GM19452 (cell line): Measurements from ENCODE around the gene CDK8.
A peak's percentile ranks its signal among the peaks of the same experiment; 100 is the strongest.
"Not testable (repeated sequence)": the region's sequence is repeated elsewhere in the genome, so short reads cannot be mapped to it uniquely, and the experiment has no call there.

ENCODE experiments used
- ATAC-seq: cut with Tn5 transposase; IDR thresholded peaks from one replicate; pipeline ENCODE4 v1.9.1; 2021; ENCODE audit not compliant: unreplicated experiment

CDK8 gene

DNA sequence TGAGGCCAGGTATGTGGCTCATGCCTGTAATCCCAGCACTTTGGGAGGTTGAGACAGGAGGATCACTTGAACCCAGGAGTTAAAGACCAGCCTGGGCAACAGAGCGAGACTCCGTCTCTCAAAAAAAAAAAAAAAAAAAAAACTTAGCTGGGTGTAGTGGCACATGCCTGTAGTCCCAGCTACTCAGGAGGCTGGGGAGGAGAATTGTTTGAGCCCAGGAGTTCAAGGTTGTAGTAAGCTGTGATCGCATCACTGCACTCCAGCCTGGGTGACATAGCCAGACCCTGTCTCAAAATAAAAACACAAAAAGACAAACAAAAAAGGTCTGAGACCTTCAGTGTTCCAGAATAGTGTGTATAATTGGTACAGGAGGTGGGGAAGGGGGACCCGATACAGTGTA lies 1.9 kb upstream of the CDK8 start:
- not testable (repeated sequence) for ATAC-seq

- no peak for ATAC-seq
Observed at GRCh38 chr13:26253262-26253786, 605 bp upstream of the CDK8 start.

- peak; percentile 42 for ATAC-seq
Observed at GRCh38 chr13:26254583-26255111, 718 bp downstream of the CDK8 start.

GRCh38 chr13:26255115-26255514 lies 1.2 kb downstream of the CDK8 start:
- ATAC-seq: no peak

- no peak for ATAC-seq
Observed at GRCh38 chr13:26255691-26256277, 1.9 kb downstream of the CDK8 start.

DNA sequence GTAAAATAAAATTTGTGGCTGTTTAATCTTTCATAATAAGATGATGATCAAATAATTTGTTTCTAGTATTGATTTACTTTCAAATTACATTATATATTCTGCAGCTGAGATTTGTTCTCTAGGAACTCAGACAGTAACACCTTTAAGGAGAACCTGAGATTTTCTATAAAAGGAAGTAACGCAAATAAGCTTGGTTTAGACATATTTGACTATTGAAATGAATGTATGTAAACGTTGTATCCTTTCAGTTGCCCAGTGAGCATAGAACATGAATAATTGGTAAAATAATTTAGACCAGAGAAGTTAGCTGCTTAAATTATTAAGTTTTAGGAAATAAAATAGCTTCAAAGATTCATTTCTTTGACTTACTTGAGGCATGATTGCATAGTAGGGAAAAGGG lies 3.1 kb downstream of the CDK8 start:
- ATAC-seq: no peak

GRCh38 chr13:26259634-26260033 lies 5.7 kb downstream of the CDK8 start:
- no peak for ATAC-seq

DNA sequence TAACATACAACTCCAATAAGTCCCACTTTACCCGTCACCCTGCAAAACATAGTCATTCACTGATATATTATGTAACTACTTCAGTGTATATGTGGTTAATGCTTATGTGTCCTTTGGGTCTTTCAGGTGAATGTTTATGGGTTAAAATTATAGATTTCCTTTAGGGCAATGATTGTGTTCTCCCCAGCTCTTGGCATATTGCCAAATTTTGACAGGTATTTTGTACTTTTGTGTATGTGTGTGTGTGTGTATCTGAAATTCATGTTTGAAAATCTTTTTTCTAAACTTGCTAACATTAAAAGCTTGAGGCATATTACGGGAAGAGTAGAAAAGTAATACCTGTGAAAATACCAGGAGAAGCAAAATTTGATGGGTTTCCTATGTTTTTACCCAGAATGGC lies 8.2 kb downstream of the CDK8 start:
- no peak for ATAC-seq

- ATAC-seq: no peak
Observed at GRCh38 chr13:26266311-26266710, 12.4 kb downstream of the CDK8 start.

DNA sequence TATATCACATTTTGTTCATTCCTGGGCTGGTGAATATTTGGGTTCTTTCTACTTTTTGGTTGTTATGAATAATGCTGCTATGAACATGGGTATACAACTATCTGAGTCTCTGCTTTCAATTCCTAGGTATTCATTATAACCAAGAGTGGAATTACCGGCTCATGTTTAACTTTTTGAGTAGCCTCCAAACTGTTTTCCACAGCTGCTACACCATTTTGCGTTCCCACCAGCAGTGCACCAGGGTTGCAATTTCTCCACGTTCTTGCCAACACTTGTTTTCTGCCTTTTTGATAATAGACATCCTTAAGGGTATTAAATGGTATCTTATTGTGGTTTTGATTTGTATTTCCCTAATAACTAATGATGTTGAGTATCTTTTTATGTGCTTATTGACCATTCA lies 16.8 kb downstream of the CDK8 start:
- no peak for ATAC-seq

DNA sequence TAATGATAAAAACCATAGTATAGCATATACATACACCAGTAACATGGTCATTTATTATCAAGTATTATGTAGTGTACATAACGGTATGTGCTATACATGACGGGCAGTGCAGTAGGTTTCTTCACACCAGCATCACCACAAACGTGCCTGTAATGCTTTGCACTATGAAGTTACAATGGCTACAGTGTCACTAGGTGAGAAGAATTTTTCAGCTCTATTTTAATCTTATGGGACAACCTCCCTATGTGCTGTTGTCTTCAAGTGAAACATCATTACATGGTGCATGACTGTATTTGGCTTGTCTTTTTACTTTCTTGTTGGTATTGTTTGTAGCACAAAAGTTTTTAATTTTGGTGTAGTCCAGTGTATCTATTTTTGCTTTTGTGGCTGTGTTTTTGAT lies 18.7 kb downstream of the CDK8 start:
- no peak for ATAC-seq

DNA sequence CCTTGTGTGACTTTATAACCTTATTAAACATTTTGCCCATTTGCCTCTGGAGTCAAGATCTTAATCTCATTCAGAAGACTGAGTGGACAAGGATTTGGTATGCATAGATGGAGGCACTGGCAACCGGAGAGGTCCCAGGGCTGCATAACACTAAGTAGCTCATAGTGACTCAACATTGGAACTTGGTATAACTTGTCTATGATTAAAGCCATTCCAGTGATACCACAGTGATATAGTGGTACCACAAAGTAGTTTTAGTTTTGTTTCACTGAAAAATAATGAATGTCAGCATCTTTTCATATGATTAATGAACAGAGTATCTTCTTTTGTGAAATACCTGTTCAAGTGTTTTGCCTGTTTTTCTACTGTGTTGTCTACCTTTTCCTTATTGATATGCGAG lies 26.4 kb downstream of the CDK8 start:
- ATAC-seq: no peak

DNA sequence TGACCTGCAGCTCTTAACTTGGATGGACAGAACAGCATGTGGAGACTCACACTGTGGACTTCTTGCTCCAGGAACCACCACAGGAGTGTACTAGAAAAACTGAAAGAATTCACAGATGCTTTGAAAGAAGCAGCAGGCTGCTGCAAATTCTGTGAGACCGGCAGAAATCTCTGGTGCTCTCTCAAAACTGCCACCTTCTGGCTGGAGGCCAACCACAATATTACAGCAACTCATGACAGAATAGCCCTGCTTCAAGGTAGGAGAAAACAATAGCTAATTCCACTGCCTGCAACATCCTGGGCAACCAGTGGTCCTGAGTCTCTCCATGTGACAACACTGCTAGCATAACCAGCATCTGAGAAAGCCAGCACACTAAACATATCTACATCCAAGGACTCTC lies 26.9 kb downstream of the CDK8 start:
- no peak for ATAC-seq

DNA sequence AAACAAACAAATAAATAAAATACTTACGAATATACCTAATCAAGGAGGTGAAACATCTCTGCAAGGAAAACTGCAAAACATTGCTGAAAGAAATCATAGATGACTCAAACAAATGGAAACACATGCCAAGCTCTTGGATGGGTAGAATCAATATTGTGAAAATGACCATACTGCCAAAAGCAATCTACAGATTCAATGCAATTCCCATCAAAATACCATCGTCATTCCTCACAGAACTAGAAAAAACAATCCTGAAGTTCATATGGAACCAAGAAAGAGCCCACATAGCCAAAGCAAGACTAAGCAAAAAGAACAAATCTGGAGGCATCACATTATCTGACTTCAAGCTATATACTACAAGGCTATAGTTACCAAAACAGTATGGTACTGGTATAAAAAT lies 32.0 kb downstream of the CDK8 start:
- not testable (repeated sequence) for ATAC-seq

GRCh38 chr13:26288838-26289237 lies 34.9 kb downstream of the CDK8 start:
- ATAC-seq: not testable (repeated sequence)

DNA sequence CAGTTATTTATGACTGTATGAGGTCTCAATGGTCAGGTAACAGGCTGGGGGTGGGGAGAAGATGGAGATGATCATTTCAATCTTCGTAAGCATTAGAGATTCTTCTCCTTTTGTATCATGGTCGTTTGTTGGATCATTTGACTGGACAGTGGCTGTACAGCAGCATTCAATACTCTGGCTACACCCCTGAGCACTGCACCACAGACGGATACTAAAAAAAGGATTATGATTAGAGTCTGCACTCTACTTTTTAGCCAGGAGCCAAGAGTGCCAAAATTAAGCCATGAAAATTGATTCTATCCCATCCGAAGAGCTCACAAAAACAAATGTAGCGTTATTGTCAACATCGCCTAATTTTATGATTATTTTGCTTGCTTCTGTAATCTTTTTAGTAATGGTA lies 41.9 kb downstream of the CDK8 start:
- ATAC-seq: no peak

- ATAC-seq: no peak
Observed at GRCh38 chr13:26299168-26299750, 45.3 kb downstream of the CDK8 start.

DNA sequence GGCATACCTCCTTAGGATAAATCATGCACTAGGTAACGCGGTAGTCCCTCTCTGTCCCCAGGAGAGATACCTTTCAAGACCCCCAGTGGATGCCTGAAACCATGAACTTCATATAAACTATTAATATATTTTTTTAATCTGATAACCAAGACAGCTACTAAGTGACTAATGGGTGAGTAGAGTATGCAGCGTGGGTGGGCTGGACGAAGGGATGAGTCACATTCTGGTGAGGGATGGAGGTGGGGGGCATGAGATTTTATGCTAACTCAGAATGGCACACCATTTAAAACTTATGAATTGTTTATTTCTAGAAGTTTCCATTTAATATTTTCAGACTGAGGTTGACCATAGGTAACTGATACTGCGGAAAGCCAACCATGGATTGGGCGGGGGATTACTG lies 46.2 kb downstream of the CDK8 start:
- ATAC-seq: no peak

DNA sequence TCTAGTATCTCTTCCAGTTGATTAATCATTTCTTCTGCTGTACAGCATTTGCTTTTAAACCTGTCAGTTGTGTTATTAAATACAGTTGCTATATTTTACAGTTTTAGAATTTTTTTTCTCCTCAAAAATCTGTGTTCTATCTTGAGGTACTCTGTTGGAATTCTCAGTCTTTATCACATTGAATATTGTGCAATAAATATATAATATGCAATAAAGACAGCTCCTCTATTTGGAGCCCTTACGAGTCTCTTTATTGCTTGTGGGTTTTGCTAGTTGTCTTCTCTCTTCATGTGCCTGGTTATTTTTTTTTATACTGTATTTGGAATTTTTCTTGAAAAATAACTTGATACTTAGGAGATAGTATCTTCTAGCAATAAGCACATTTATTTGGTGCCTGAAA lies 51.7 kb downstream of the CDK8 start:
- ATAC-seq: no peak

- ATAC-seq: no peak
Observed at GRCh38 chr13:26307701-26308100, 53.8 kb downstream of the CDK8 start.

GRCh38 chr13:26308250-26308649 lies 54.3 kb downstream of the CDK8 start:
- ATAC-seq: no peak

DNA sequence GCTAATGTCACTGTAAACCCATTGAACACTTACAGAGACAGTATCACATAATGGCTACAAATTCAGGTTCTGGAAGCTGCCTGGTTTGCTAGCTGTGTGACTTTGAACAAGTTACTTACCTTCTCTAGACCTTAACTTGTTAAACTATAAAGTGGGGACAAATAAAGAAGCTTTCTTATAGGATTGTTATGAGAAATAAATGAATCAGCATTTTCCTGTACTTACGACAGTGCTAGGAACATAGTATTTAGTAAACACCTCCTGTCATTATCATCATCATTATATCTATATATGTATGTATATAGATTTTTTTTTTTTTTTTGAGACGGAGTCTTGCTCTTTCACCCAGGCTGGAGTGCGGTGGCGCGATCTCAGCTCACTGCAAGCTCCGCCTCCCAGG lies 54.9 kb downstream of the CDK8 start:
- no peak for ATAC-seq

- ATAC-seq: no peak
Observed at GRCh38 chr13:26310003-26310402, 56.1 kb downstream of the CDK8 start.
